HEK293T (cell line): Measurements from ENCODE around the gene PLEK2.

Experiments used
- FOXK2 ChIP-seq: fragments of 450-650 bp; IDR thresholded peaks from 2 replicates; pipeline ENCODE4 v1.6.1; 2016; ENCODE audit warnings: mild to moderate bottlenecking
- HDGF ChIP-seq: fragments of 450-650 bp; IDR thresholded peaks from 2 replicates; pipeline ENCODE4 v1.6.1; 2017; ENCODE audit warnings: antibody characterized with exemption, borderline replicate concordance
- L3MBTL2 ChIP-seq: fragments of 450-650 bp; conservative IDR thresholded peaks from 2 replicates; pipeline ENCODE4 v1.6.1; 2016; ENCODE audit warnings: mild to moderate bottlenecking
- SP1 ChIP-seq: fragments of 450-650 bp; IDR thresholded peaks from 2 replicates; pipeline ENCODE4 v1.6.1; 2017
- TARDBP ChIP-seq: fragments of 450-650 bp; IDR thresholded peaks from 2 replicates; pipeline ENCODE4 v1.6.1; 2016

DNA sequence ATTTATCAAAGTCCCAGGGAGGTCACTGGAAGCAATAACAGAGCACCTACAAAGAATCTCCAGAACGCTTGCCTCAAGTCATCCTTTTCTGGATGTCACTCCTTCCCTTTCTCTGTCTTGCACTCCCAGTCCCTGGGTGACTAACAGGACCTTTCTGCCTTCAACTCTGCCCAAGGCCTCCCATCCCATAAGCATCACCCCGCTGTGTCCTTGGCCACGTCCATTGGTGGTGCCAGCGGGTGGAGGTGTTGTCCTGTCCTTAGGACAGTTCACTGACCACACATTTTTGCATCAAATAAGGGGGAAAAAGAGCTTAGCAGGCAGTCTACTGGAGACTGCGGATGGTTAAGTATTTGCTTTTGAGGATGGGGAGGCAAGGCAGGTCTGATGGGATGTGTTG lies 23.6 kb upstream of the PLEK2 start:
- no peak for TF ChIP-seq TARDBP
- no peak for TF ChIP-seq SP1
- TF ChIP-seq HDGF = no peak
- TF ChIP-seq FOXK2 = no peak
- TF ChIP-seq L3MBTL2 = no peak
